Trophoblast cell (in vitro differentiated cells and primary cell): ENCODE data around the gene GABRE.

Source experiments
- DNase-seq, 2 donors: peaks; one replicate each; pipeline ENCODE4 v3.0.0-alpha.2; 2016
- H2AFZ ChIP-seq: 2 replicates; pipeline ENCODE4 v1.6.1; 2013; ENCODE audit warnings: low read length, moderate library complexity, mild to moderate bottlenecking; ENCODE audit not compliant: insufficient read depth, poor library complexity
- H2AK5ac ChIP-seq: 2 replicates; pipeline ENCODE4 v1.6.1; 2013; ENCODE audit warnings: mild to moderate bottlenecking, low read length
- H2BK120ac ChIP-seq: 2 replicates; pipeline ENCODE4 v1.6.1; 2013; ENCODE audit warnings: low read length, mild to moderate bottlenecking, moderate library complexity; ENCODE audit not compliant: insufficient read depth, poor library complexity
- H2BK12ac ChIP-seq: 2 replicates; pipeline ENCODE4 v1.6.1; 2013; ENCODE audit warnings: mild to moderate bottlenecking, low read length, moderate library complexity
- H2BK5ac ChIP-seq: 2 replicates; pipeline ENCODE4 v1.6.1; 2013; ENCODE audit warnings: low read length, low read depth, moderate library complexity, mild to moderate bottlenecking; ENCODE audit not compliant: poor library complexity
- H3K14ac ChIP-seq: 2 replicates; pipeline ENCODE4 v1.6.1; 2013; ENCODE audit warnings: mild to moderate bottlenecking, low read length
- H3K18ac ChIP-seq: 2 replicates; pipeline ENCODE4 v1.6.1; 2013; ENCODE audit warnings: mild to moderate bottlenecking, low read length
- H3K23ac ChIP-seq: 2 replicates; pipeline ENCODE4 v1.6.1; 2013; ENCODE audit warnings: low read length
- H3K27ac ChIP-seq: 2 replicates; pipeline ENCODE4 v1.5.1; 2013; ENCODE audit warnings: low read depth, mild to moderate bottlenecking, inconsistent platforms, low read length, moderate library complexity
- H3K27me3 ChIP-seq: 2 replicates; pipeline ENCODE4 v1.6.1; 2013; ENCODE audit warnings: inconsistent platforms, mild to moderate bottlenecking, low read length, moderate library complexity; ENCODE audit not compliant: insufficient read depth
- H3K36me3 ChIP-seq, 2 experiments: 1 replicate in 1 of 2; 2 replicates in 1 of 2; pipeline ENCODE4 v1.6.1; 2013; ENCODE audit warnings: low read length in 2 of 2, mild to moderate bottlenecking in 2 of 2, moderate library complexity in 1 of 2; ENCODE audit not compliant: insufficient read depth in 2 of 2, control insufficient read depth in 1 of 2
- H3K4ac ChIP-seq: 2 replicates; pipeline ENCODE4 v1.6.1; 2013; ENCODE audit warnings: low read depth, mild to moderate bottlenecking, low read length, moderate library complexity
- H3K4me1 ChIP-seq, 2 experiments: 1 replicate in 1 of 2; 2 replicates in 1 of 2; pipeline ENCODE4 v1.6.1; 2013; ENCODE audit warnings: low read length in 2 of 2, mild to moderate bottlenecking in 2 of 2, moderate library complexity in 1 of 2; ENCODE audit not compliant: insufficient read depth in 2 of 2, control insufficient read depth in 1 of 2
- H3K4me2 ChIP-seq: 2 replicates; pipeline ENCODE4 v1.6.1; 2013; ENCODE audit warnings: inconsistent platforms, mild to moderate bottlenecking, low read length, moderate library complexity
- H3K4me3 ChIP-seq: 2 replicates; pipeline ENCODE4 v1.5.1; 2013; ENCODE audit warnings: mild to moderate bottlenecking, low read depth, low read length, inconsistent platforms
- H3K79me1 ChIP-seq: one replicate; pipeline ENCODE4 v1.6.1; 2013; ENCODE audit warnings: low read length
- H3K79me2 ChIP-seq: 2 replicates; pipeline ENCODE4 v1.6.1; 2013; ENCODE audit warnings: low read length, mild to moderate bottlenecking; ENCODE audit not compliant: control insufficient read depth, insufficient read depth, poor library complexity
- H3K9ac ChIP-seq: 2 replicates; pipeline ENCODE4 v1.6.1; 2013; ENCODE audit warnings: mild to moderate bottlenecking, low read length
- H3K9me3 ChIP-seq: 2 replicates; pipeline ENCODE4 v1.6.1; 2013; ENCODE audit warnings: low read depth, mild to moderate bottlenecking, control low read depth, inconsistent platforms, low read length; ENCODE audit not compliant: insufficient read depth
- H4K12ac ChIP-seq: 2 replicates; pipeline ENCODE4 v1.6.1; 2013; ENCODE audit warnings: low read depth, mild to moderate bottlenecking, low read length, moderate library complexity
- H4K8ac ChIP-seq: 2 replicates; pipeline ENCODE4 v1.6.1; 2013; ENCODE audit warnings: low read depth, mild to moderate bottlenecking, low read length, moderate library complexity
- H4K91ac ChIP-seq: one replicate; pipeline ENCODE4 v1.6.1; 2013; ENCODE audit warnings: low read depth, mild to moderate bottlenecking, low read length, moderate library complexity
- WGBS: extraction: QIAGEN DNeasy Blood & Tissue Kit; methylation state at CpG from one replicate; pipeline ENCODE4 v1.1.7; 2013; ENCODE audit warnings: missing lambda C conversion rate; ENCODE audit not compliant: insufficient read length, insufficient coverage; ENCODE audit errors: extremely low coverage; 5-methylcytosine and 5-hydroxymethylcytosine counted together

GABRE gene

DNA sequence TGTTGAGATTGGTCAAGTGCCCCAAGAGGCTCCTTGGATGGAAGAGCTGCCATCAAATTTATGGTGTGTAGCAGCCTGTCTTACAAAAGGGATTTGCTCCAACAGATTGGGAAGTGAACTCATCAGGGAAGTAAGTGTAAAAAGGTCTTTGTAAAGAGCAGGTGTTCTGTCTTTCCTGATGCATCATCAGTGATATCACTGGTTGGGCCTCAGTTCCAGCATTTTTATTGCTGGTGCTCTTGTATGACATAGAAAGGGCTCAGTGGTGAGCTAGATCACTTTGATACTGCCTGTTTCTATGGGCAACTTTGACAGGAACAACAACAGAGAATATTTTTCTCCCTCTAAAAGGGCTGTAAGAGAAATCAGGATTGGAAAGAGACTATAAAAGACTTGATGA lies 8.7 kb upstream of the GABRE start:
- Histone ChIP-seq H3K36me3 (no peaks in the 10 kb centered on the region), H4K12ac (no peak overlapping the region), H3K27me3 (no peaks in the 10 kb centered on the region), H3K4me2 (no peak overlapping the region), H3K4me3 (no peak overlapping the region), H3K4ac (no peak overlapping the region), H2AFZ (no peak overlapping the region), H2BK120ac (no peak overlapping the region), H3K4me1 (peaks cover 0 to 2% of the 10 kb centered on the region in 2 experiments), H2BK5ac (no peak overlapping the region), H3K79me1 (peaks cover 2% of the 10 kb centered on the region), H2BK12ac (no peak overlapping the region), H3K18ac (no peak overlapping the region), H4K91ac (no peak overlapping the region), H3K14ac (no peak overlapping the region), H3K79me2 (no peaks in the 10 kb centered on the region), H3K9me3 (no peaks in the 10 kb centered on the region), H2AK5ac (no peak overlapping the region), H4K8ac (no peak overlapping the region), H3K9ac (no peak overlapping the region), H3K23ac (no peak overlapping the region), H3K27ac (no peak overlapping the region)
- DNase-seq, result no peak

DNA sequence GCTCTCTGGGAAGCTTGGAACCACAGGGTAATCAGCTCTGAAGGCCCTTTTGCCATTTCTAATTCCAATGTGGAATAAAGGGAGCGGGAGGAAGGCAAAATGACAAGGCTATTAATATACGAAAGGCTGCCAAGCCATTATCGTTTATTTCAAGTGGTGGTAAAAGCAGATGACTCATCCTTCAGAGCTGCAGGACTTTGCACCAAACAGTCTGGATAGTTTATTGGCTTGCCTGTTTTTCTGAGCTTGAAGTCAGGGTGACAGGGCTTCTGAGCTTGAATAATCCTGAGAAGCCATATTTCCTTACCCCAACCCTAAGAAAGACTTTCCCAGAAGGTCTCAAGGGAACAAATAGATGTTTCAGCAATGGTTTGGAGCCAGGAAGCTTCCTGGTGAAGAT lies 7.7 kb upstream of the GABRE start:
- Histone ChIP-seq H3K4me2 (no peak overlapping the region), H4K8ac (no peak overlapping the region), H2AK5ac (no peak overlapping the region), H3K36me3 (no peaks in the 10 kb centered on the region), H3K4ac (no peak overlapping the region), H2BK120ac (no peak overlapping the region), H2BK5ac (no peak overlapping the region), H3K18ac (no peak overlapping the region), H3K9me3 (no peaks in the 10 kb centered on the region), H3K27ac (no peak overlapping the region), H3K27me3 (no peaks in the 10 kb centered on the region), H3K4me1 (peaks cover 0 to 2% of the 10 kb centered on the region in 2 experiments), H3K4me3 (no peak overlapping the region), H3K14ac (no peak overlapping the region), H3K9ac (no peak overlapping the region), H4K91ac (no peak overlapping the region), H3K79me1 (no peaks in the 10 kb centered on the region), H2BK12ac (no peak overlapping the region), H3K79me2 (no peaks in the 10 kb centered on the region), H2AFZ (no peak overlapping the region), H3K23ac (no peak overlapping the region), H4K12ac (no peak overlapping the region)
- no peak for DNase-seq
- WGBS, result no CpG with 5 or more reads among the region's 3 CpGs

DNA sequence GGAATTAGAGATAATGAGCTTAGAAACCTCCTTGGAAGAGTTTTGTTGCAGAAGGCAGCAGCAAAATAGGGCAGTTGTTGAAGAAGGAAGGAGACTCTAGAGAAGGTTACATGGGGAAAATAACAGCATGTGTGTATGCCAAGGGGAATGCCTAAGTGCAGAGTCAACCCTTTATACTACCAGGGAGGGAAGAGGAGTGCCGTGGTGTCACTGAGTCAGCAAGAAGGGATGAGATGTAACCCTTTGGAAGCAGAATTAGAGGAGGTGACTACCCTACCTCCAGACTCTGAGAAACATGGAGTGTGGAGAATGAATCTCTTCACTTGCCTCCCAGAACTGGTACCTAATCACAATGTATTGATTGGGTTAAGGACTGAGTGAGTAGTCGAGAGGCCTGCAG lies 6.7 kb upstream of the GABRE start:
- Histone ChIP-seq H3K18ac (no peak overlapping the region), H3K36me3 (no peaks in the 10 kb centered on the region), H3K27me3 (no peaks in the 10 kb centered on the region), H4K8ac (no peak overlapping the region), H2BK120ac (no peak overlapping the region), H2AK5ac (no peak overlapping the region), H3K27ac (no peak overlapping the region), H3K79me2 (no peaks in the 10 kb centered on the region), H3K23ac (no peak overlapping the region), H2AFZ (no peak overlapping the region), H3K79me1 (no peaks in the 10 kb centered on the region), H2BK5ac (no peak overlapping the region), H4K12ac (no peak overlapping the region), H3K9me3 (no peaks in the 10 kb centered on the region), H3K4me3 (no peak overlapping the region), H3K14ac (no peak overlapping the region), H3K4ac (no peak overlapping the region), H4K91ac (no peak overlapping the region), H3K4me1 (peaks cover 0 to 3% of the 10 kb centered on the region in 2 experiments), H3K9ac (no peak overlapping the region), H2BK12ac (no peak overlapping the region), H3K4me2 (no peak overlapping the region)
- no CpG with 5 or more reads among the region's 2 CpGs for WGBS
- DNase-seq, result no peak

- H3K4me3 ChIP-seq, result no peak overlapping the region
- H2BK12ac ChIP-seq, result no peak overlapping the region
- H3K14ac ChIP-seq, result no peak overlapping the region
- H4K8ac ChIP-seq, result no peak overlapping the region
- no peak overlapping the region for H3K27ac ChIP-seq
- no peak overlapping the region for H3K4ac ChIP-seq
- H3K36me3 ChIP-seq, result no peaks in the 10 kb centered on the region
- H3K79me2 ChIP-seq, result no peaks in the 10 kb centered on the region
- no peak overlapping the region for H3K18ac ChIP-seq
- no peak overlapping the region for H2AFZ ChIP-seq
- no peak overlapping the region for H4K91ac ChIP-seq
- H3K23ac ChIP-seq, result no peak overlapping the region
- H3K27me3 ChIP-seq, result no peaks in the 10 kb centered on the region
- peak in 1 of 2 donors; percentile 44 for DNase-seq
- peaks cover 8% of the 10 kb centered on the region for H3K79me1 ChIP-seq
- no peaks in the 10 kb centered on the region for H3K9me3 ChIP-seq
- peaks cover 0 to 5% of the 10 kb centered on the region in 2 experiments for H3K4me1 ChIP-seq
- no peak overlapping the region for H4K12ac ChIP-seq
- H3K9ac ChIP-seq, result no peak overlapping the region
- no peak overlapping the region for H2BK120ac ChIP-seq
- H3K4me2 ChIP-seq, result no peak overlapping the region
- WGBS, result no CpG with 5 or more reads among the region's 1 CpG
- H2AK5ac ChIP-seq, result no peak overlapping the region
- H2BK5ac ChIP-seq, result no peak overlapping the region
Observed at GRCh38 chrX:151977923-151978322, 3.4 kb upstream of the GABRE start.
